SK-N-SH (cell line): ENCODE measurements around the gene CA10. TPM values are rescaled to one million over a fixed set of nuclear protein-coding genes. Genes with fewer than 3 reads are reported as not detected.

ENCODE experiments used
- CTCF ChIA-PET: fragments of 300-600, 350-600 bp; formaldehyde crosslinking; extraction: SDS; loops from one replicate; lab custom pipeline; 2021; lab: Yijun Ruan, JAX
- POLR2A ChIA-PET: fragments of 350-600 bp; sonication (Branson Sonifier 250); formaldehyde crosslinking; extraction: SDS; loops from one replicate; lab custom pipeline; 2020; ENCODE audit warnings: antibody characterized with exemption, inconsistent platforms; lab: Yijun Ruan, JAX
- DNase-seq: peaks from one replicate; pipeline ENCODE4 v3.0.0; 2012
- H2AFZ ChIP-seq: fragments of 200-600 bp; sonication (generic); 2 replicates; pipeline ENCODE4 v1.8.1; 2016; ENCODE audit warnings: antibody characterized with exemption, mild to moderate bottlenecking, low read depth
- H3F3A ChIP-seq: fragments of 200-600 bp; sonication (generic); replicated peaks from 2 replicates; pipeline ENCODE3; 2016; ENCODE audit warnings: antibody characterized with exemption, mild to moderate bottlenecking; ENCODE audit not compliant: insufficient read depth
- H3K27ac ChIP-seq, 2 experiments: fragments of 200-500 bp in 1 of 2; fragments of 200-600 bp in 1 of 2; sonication (Bioruptor generic) in 1 of 2; sonication (generic), shearing (Covaris generic) in 1 of 2; 2 replicates each; pipeline versions ENCODE4 v1.5.1 to v1.6.1; 2014 to 2016; ENCODE audit warnings: low read depth in 2 of 2, inconsistent platforms in 1 of 2, low read length in 1 of 2, mild to moderate bottlenecking in 1 of 2, mixed read lengths in 1 of 2
- H3K27me3 ChIP-seq: fragments of 200-600 bp; sonication (generic), shearing (Covaris generic); 2 replicates; pipeline ENCODE4 v1.6.1; 2016; ENCODE audit warnings: mixed run types; ENCODE audit not compliant: insufficient read depth
- H3K36me3 ChIP-seq, 2 experiments: fragments of 200-500 bp in 1 of 2; fragments of 200-600 bp in 1 of 2; sonication (Bioruptor generic) in 1 of 2; sonication (generic) in 1 of 2; replicated peaks in 1 of 2; 2 replicates each; pipeline versions ENCODE3 to v1.5.1; 2014 to 2016; ENCODE audit warnings: low read length in 1 of 2, mild to moderate bottlenecking in 1 of 2; ENCODE audit not compliant: insufficient read depth in 2 of 2, control insufficient read depth in 1 of 2
- H3K4me1 ChIP-seq, 2 experiments: fragments of 200-500 bp in 1 of 2; fragments of 200-600 bp in 1 of 2; sonication (Bioruptor generic) in 1 of 2; sonication (generic), shearing (Covaris generic) in 1 of 2; 2 replicates each; pipeline versions ENCODE4 v1.5.1 to v1.6.1; 2014 to 2016; ENCODE audit warnings: low read depth in 1 of 2, low read length in 1 of 2, mixed run types in 1 of 2; ENCODE audit not compliant: insufficient read depth in 2 of 2, control insufficient read depth in 1 of 2
- H3K4me2 ChIP-seq: fragments of 200-600 bp; sonication (generic), shearing (Covaris generic); 2 replicates; pipeline ENCODE4 v1.6.1; 2017; ENCODE audit warnings: mixed run types
- H3K4me3 ChIP-seq, 2 experiments: fragments of 200-500 bp in 1 of 2; fragments of 200-600 bp in 1 of 2; sonication (Bioruptor generic) in 1 of 2; sonication (generic), shearing (Covaris generic) in 1 of 2; 2 replicates each; pipeline versions ENCODE4 v1.5.1 to v1.8.1; 2014 to 2016; ENCODE audit warnings: low read depth in 2 of 2, inconsistent platforms in 1 of 2, low read length in 1 of 2, mild to moderate bottlenecking in 1 of 2, mixed read lengths in 1 of 2, moderate library complexity in 1 of 2
- H3K79me2 ChIP-seq: fragments of 200-600 bp; sonication (generic); 2 replicates; pipeline ENCODE4 v1.8.1; 2017; ENCODE audit warnings: mild to moderate bottlenecking; ENCODE audit not compliant: insufficient read depth
- H3K9ac ChIP-seq: fragments of 200-600 bp; sonication (generic); 2 replicates; pipeline ENCODE4 v1.6.1; 2017; ENCODE audit warnings: mixed run types
- H3K9me2 ChIP-seq: fragments of 200-600 bp; sonication (generic); 2 replicates; pipeline ENCODE4 v1.6.1; 2017; ENCODE audit warnings: mixed run types
- H3K9me3 ChIP-seq: fragments of 200-600 bp; sonication (generic); 2 replicates; pipeline ENCODE4 v1.6.1; 2017; ENCODE audit warnings: mixed run types, mild to moderate bottlenecking, moderate library complexity
- H4K20me1 ChIP-seq: fragments of 200-600 bp; sonication (generic); 2 replicates; pipeline ENCODE4 v1.6.1; 2017; ENCODE audit warnings: mild to moderate bottlenecking, mixed run types; ENCODE audit not compliant: insufficient read depth
- ELF1 ChIP-seq: IDR thresholded peaks from 2 replicates; pipeline ENCODE4 v1.4.0; 2012
- EZH2phosphoT487 ChIP-seq: fragments of 200-600 bp; sonication (generic); IDR thresholded peaks from 2 replicates; pipeline ENCODE4 v1.6.1; 2017; ENCODE audit warnings: low read depth, mixed run types, mild to moderate bottlenecking, antibody characterized with exemption, moderate library complexity, borderline replicate concordance
- FOSL2 ChIP-seq: IDR thresholded peaks from 2 replicates; pipeline ENCODE4 v1.4.0; 2012; ENCODE audit warnings: low read depth, mild to moderate bottlenecking, moderate library complexity, borderline replicate concordance
- FOXM1 ChIP-seq: IDR thresholded peaks from 2 replicates; pipeline ENCODE4 v1.4.0; 2012; ENCODE audit warnings: low read depth, mild to moderate bottlenecking
- GABPA ChIP-seq: IDR thresholded peaks from 2 replicates; pipeline ENCODE4 v1.4.0; 2012; ENCODE audit warnings: low read depth, mild to moderate bottlenecking
- GATA2 ChIP-seq: sonication (generic); formaldehyde crosslinking; IDR thresholded peaks from 2 replicates; pipeline ENCODE4 v1.5.0; 2020; ENCODE audit warnings: mild to moderate bottlenecking, missing genetic modification reagents
- JUND ChIP-seq: IDR thresholded peaks from 2 replicates; pipeline ENCODE4 v1.4.0; 2012
- MXI1 ChIP-seq: IDR thresholded peaks from 2 replicates; pipeline ENCODE4 v1.6.1; 2012; ENCODE audit warnings: mild to moderate bottlenecking, low read depth, low read length, improper control_type of control experiment
- NFIC ChIP-seq: IDR thresholded peaks from 2 replicates; pipeline ENCODE4 v1.4.0; 2012; ENCODE audit warnings: borderline replicate concordance
- NRF1 ChIP-seq: IDR thresholded peaks from 2 replicates; pipeline ENCODE4 v1.6.1; 2012; ENCODE audit warnings: low read depth, mild to moderate bottlenecking, low read length
- POLR2AphosphoS5 ChIP-seq: IDR thresholded peaks from 2 replicates; pipeline ENCODE4 v1.6.1; 2012; ENCODE audit warnings: low read depth, low read length
- RAD21 ChIP-seq: IDR thresholded peaks from 2 replicates; pipeline ENCODE4 v1.6.1; 2012; ENCODE audit warnings: mild to moderate bottlenecking, low read length
- RCOR1 ChIP-seq: fragments of 150-350 bp; IDR thresholded peaks from 2 replicates; pipeline ENCODE4 v1.6.1; 2017; ENCODE audit warnings: antibody characterized with exemption, low read length
- RFX5 ChIP-seq: IDR thresholded peaks from 2 replicates; pipeline ENCODE4 v1.6.1; 2012; ENCODE audit warnings: mild to moderate bottlenecking, improper control_type of control experiment, low read length
- SIN3A ChIP-seq: IDR thresholded peaks from 2 replicates; pipeline ENCODE4 v1.6.1; 2012; ENCODE audit warnings: low read depth, mild to moderate bottlenecking, low read length, moderate library complexity, borderline replicate concordance
- SMC3 ChIP-seq: IDR thresholded peaks from 2 replicates; pipeline ENCODE4 v1.6.1; 2012; ENCODE audit warnings: low read depth, low read length, improper control_type of control experiment
- TAF1 ChIP-seq: IDR thresholded peaks from 2 replicates; pipeline ENCODE4 v1.6.1; 2012; ENCODE audit warnings: low read depth, mild to moderate bottlenecking, low read length, moderate library complexity, borderline replicate concordance
- TEAD4 ChIP-seq: IDR thresholded peaks from 2 replicates; pipeline ENCODE4 v1.4.0; 2012; ENCODE audit warnings: mild to moderate bottlenecking, borderline replicate concordance; ENCODE audit not compliant: insufficient read depth
- YY1 ChIP-seq: IDR thresholded peaks from 2 replicates; pipeline ENCODE4 v1.4.0; 2012; ENCODE audit warnings: low read depth, mild to moderate bottlenecking
- WGBS: methylation state at CpG from one replicate; pipeline ENCODE4 v1.1.6; 2017; ENCODE audit warnings: low lambda C conversion rate; 5-methylcytosine and 5-hydroxymethylcytosine counted together
- polyA plus RNA-seq, 3 experiments: library from polyadenylated mRNA; depleted of rRNA; stranded (reverse); fragments of >200 nt; gene quantifications; 2 replicates each; pipeline ENCODE4 v1.2.3, GENCODE V29; 2012
- TF ChIP-seq, protein P1 (sequence below): fragments of 150-350 bp; IDR thresholded peaks from 2 replicates; pipeline ENCODE4 v1.6.1; 2017; ENCODE audit warnings: antibody characterized with exemption, low read length, low read depth, borderline replicate concordance
- TF ChIP-seq, protein P2 (sequence below): fragments of 200-600 bp; sonication (generic); IDR thresholded peaks from 2 replicates; pipeline ENCODE4 v1.6.1; 2017; ENCODE audit warnings: antibody characterized with exemption, mild to moderate bottlenecking, moderate library complexity
- TF ChIP-seq, protein P3 (sequence below): IDR thresholded peaks from 2 replicates; pipeline ENCODE4 v1.4.0; 2012; ENCODE audit warnings: low read depth
- TF ChIP-seq, protein P4 (sequence below): IDR thresholded peaks from 2 replicates; pipeline ENCODE4 v1.4.0; 2012; ENCODE audit warnings: low read depth, borderline replicate concordance
- TF ChIP-seq, protein P5 (sequence below): fragments of 150-350 bp; IDR thresholded peaks from 2 replicates; pipeline ENCODE4 v1.6.1; 2016; ENCODE audit warnings: mild to moderate bottlenecking, low read depth, low read length

The CA10 gene
- polyA plus RNA-seq, 1 of the 3 experiments (the other 2 are of a cell fraction) = not detected

DNA sequence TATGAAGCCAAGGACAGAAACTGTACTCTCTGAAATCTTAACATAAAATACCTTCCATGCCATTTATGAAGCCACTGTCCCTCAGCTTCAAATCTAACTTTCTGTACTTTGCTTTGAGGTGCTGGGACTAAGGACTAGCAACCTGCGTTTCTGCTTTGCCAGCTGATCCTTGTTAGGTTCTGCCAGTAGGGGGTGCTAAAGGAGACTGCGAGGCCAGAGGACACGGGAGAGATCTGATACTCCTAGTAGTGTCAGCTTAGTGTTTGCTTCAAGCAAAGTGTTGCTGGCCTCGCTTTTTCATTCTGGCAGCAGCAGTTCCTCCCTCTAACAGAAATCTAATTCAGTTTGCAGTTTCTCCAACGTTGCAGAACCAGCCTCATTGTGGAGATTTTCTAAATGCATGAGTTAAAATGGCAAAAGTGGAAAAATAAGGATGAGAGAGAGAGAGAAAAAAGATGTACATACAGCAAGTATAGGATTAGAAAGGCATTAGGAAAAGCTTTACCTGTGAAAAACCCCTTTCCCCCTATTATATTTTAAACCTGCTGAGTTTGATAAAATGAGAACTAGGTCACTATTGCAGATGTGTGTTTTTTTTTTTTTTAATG, 297.5 kb downstream of the CA10 start:
- Histone ChIP-seq H3K36me3 (no peaks in the 10 kb centered on the region), H3K4me3 (no peak overlapping the region; a peak in 1 of 4 replicates), H3K4me1 (peaks cover 0 to 11% of the 10 kb centered on the region in 2 experiments; a peak in 2 of 4 replicates), H3K4me2 (no peak overlapping the region), H3K79me2 (no peaks in the 10 kb centered on the region), H3K27me3 (no peaks in the 10 kb centered on the region), H4K20me1 (no peaks in the 10 kb centered on the region), H2AFZ (no peak overlapping the region), H3F3A (no peaks in the 10 kb centered on the region), H3K9me2 (no peaks in the 10 kb centered on the region), H3K27ac (no peak overlapping the region), H3K9me3 (no peaks in the 10 kb centered on the region), H3K9ac (no peak overlapping the region)
- ChIA-PET POLR2A (no interaction called here), CTCF (interaction anchor here (0.6 to 2.5 kb wide), 72 partner anchors 9 to 675 kb away, joined by 3 to 77 read pairs (median 4); no protein-coding TSS in a partner anchor)
- DNase-seq = peak; percentile 50
- 3% methylated on average over 5 of the region's 5 CpGs for WGBS
- no peak for TF ChIP-seq POLR2AphosphoS5
- TF ChIP-seq MXI1 = no peak
- TF ChIP-seq, protein P1, sequence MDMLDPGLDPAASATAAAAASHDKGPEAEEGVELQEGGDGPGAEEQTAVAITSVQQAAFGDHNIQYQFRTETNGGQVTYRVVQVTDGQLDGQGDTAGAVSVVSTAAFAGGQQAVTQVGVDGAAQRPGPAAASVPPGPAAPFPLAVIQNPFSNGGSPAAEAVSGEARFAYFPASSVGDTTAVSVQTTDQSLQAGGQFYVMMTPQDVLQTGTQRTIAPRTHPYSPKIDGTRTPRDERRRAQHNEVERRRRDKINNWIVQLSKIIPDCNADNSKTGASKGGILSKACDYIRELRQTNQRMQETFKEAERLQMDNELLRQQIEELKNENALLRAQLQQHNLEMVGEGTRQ = no peak
- peak; percentile 26; the same call in 1 of the 2 replicates for TF ChIP-seq GATA2 (CRISPR knock-in tag)
- TF ChIP-seq TEAD4 = no peak
- TF ChIP-seq SMC3 = peak; percentile 80
- no peak for TF ChIP-seq SIN3A
- TF ChIP-seq RCOR1 = no peak
- TF ChIP-seq RAD21 = peak; percentile 82
- TF ChIP-seq, protein P2, sequence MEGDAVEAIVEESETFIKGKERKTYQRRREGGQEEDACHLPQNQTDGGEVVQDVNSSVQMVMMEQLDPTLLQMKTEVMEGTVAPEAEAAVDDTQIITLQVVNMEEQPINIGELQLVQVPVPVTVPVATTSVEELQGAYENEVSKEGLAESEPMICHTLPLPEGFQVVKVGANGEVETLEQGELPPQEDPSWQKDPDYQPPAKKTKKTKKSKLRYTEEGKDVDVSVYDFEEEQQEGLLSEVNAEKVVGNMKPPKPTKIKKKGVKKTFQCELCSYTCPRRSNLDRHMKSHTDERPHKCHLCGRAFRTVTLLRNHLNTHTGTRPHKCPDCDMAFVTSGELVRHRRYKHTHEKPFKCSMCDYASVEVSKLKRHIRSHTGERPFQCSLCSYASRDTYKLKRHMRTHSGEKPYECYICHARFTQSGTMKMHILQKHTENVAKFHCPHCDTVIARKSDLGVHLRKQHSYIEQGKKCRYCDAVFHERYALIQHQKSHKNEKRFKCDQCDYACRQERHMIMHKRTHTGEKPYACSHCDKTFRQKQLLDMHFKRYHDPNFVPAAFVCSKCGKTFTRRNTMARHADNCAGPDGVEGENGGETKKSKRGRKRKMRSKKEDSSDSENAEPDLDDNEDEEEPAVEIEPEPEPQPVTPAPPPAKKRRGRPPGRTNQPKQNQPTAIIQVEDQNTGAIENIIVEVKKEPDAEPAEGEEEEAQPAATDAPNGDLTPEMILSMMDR = peak; percentile 74
- TF ChIP-seq, protein P3, sequence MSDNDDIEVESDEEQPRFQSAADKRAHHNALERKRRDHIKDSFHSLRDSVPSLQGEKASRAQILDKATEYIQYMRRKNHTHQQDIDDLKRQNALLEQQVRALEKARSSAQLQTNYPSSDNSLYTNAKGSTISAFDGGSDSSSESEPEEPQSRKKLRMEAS = no peak
- TF ChIP-seq TAF1 = no peak
- TF ChIP-seq FOXM1 = no peak
- no peak for TF ChIP-seq RFX5
- TF ChIP-seq, protein P4, sequence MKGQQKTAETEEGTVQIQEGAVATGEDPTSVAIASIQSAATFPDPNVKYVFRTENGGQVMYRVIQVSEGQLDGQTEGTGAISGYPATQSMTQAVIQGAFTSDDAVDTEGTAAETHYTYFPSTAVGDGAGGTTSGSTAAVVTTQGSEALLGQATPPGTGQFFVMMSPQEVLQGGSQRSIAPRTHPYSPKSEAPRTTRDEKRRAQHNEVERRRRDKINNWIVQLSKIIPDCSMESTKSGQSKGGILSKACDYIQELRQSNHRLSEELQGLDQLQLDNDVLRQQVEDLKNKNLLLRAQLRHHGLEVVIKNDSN = no peak
- no peak for TF ChIP-seq GABPA
- no peak for TF ChIP-seq EZH2phosphoT487
- no peak for TF ChIP-seq YY1
- no peak for TF ChIP-seq ELF1
- no peak for TF ChIP-seq FOSL2
- TF ChIP-seq JUND = no peak
- TF ChIP-seq, protein P5, sequence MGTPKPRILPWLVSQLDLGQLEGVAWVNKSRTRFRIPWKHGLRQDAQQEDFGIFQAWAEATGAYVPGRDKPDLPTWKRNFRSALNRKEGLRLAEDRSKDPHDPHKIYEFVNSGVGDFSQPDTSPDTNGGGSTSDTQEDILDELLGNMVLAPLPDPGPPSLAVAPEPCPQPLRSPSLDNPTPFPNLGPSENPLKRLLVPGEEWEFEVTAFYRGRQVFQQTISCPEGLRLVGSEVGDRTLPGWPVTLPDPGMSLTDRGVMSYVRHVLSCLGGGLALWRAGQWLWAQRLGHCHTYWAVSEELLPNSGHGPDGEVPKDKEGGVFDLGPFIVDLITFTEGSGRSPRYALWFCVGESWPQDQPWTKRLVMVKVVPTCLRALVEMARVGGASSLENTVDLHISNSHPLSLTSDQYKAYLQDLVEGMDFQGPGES = 0 out of 2 replicates have a peak, but pooled peaks have one; percentile 6
- TF ChIP-seq NFIC = no peak
- TF ChIP-seq NRF1 = no peak
